ENCODE results near the gene FAM161A. TPM values are rescaled to one million over a fixed set of nuclear protein-coding genes. Genes with fewer than 3 reads are reported as not detected.

The FAM161A gene
- total and polyA plus RNA-seq, 2 donors (not counting 1 experiment from before 2014, with no cell fraction given), result 0.76 to 6.8 TPM

GRCh38 chr2:61898810-61899209, 45.0 kb upstream of the FAM161A start:
- H3K27ac Mint-ChIP-seq, result no peak overlapping the region
- no CpG with 5 or more reads among the region's 2 CpGs for WGBS (ENCODE audit: insufficient coverage)

More at GRCh38 chr2:61898810-61899209, 45.0 kb upstream of the FAM161A start:
- no peaks in the 10 kb centered on the region for H3K36me3 ChIP-seq (replicated peaks in 1 of 2; ENCODE audit: control extremely low read depth in 1 of 2, control insufficient read depth in 1 of 2, extremely low read depth in 1 of 2, insufficient read depth in 2 of 2, low read length in 1 of 2)
- no peak overlapping the region for H3K27ac ChIP-seq (ENCODE audit: low read length in 2 of 2)
- TF ChIP-seq EZH2 (IDR thresholded peaks at IDR 0.05; ENCODE audit: borderline replicate concordance, insufficient read depth, low read depth, low read length, poor library complexity, severe bottlenecking), result no peak
- peak; percentile 32 for TF ChIP-seq CTCF (IDR thresholded peaks at IDR 0.05)
- no peaks in the 10 kb centered on the region for H3K4me1 ChIP-seq (ENCODE audit: control insufficient read depth in 2 of 2, insufficient read depth in 2 of 2, low read length in 2 of 2)
- H2AFZ ChIP-seq (ENCODE audit: insufficient read depth, low read depth, low read length, poor library complexity, severe bottlenecking), result no peak overlapping the region
- ChIA-PET POLR2A (interaction anchor here (0.6 kb wide), 1 partner anchor 1226 kb away, joined by 11 read pairs; no protein-coding TSS in a partner anchor), CTCF (interaction anchor here (0.6 to 1.0 kb wide), 2 partner anchors 160 to 367 kb away, joined by 3 to 5 read pairs; no protein-coding TSS in a partner anchor)
- ATAC-seq (ENCODE audit: low read depth), result no peak
- no peaks in the 10 kb centered on the region for H4K20me1 ChIP-seq (ENCODE audit: control insufficient read depth, insufficient read depth, low read length, poor library complexity, severe bottlenecking)
- Mint-ChIP-seq H3K9me3 (ENCODE audit: insufficient read depth) (no peaks in the 10 kb centered on the region), H3K4me3 (no peak overlapping the region), H3K4me1 (no peaks in the 10 kb centered on the region), H3K27me3 (no peaks in the 10 kb centered on the region)
- no peaks in the 10 kb centered on the region for H3K9me3 ChIP-seq (ENCODE audit: control extremely low read depth in 1 of 3, control insufficient read depth in 2 of 3, insufficient read depth in 1 of 3, low read length in 2 of 3)
- H3K9ac ChIP-seq (ENCODE audit: low read length), result no peak overlapping the region
- intact Hi-C loops (cut with micrococcal nuclease), result no loop called here
- DNase-seq, result no peak
- no peaks in the 10 kb centered on the region for H3K79me2 ChIP-seq (ENCODE audit: control insufficient read depth, insufficient read depth, low read length)
- no peaks in the 10 kb centered on the region for H3K27me3 ChIP-seq (replicated peaks in 1 of 4; ENCODE audit: control extremely low read depth in 1 of 4, control insufficient read depth in 3 of 4, insufficient read depth in 4 of 4, low read length in 3 of 4)
- no peak overlapping the region for H3K4me3 ChIP-seq (ENCODE audit: control extremely low read depth in 1 of 5, extremely low read depth in 1 of 5, insufficient read depth in 1 of 5, low read depth in 2 of 5, low read length in 4 of 5)
- no peak overlapping the region for H3K4me2 ChIP-seq (replicated peaks; ENCODE audit: low read depth, low read length, poor library complexity, severe bottlenecking)

Measured in B cell (primary cell).